Endothelial cell of umbilical vein (primary cell): ENCODE results near the gene SHCBP1L. TPM values are rescaled to one million over a fixed set of nuclear protein-coding genes. Genes with fewer than 3 reads are reported as not detected.

Experiments used
- BruUV-seq: library from RNA; stranded (reverse); fragments of 400-500 nt; replicated peaks from 2 replicates; lab custom pipeline; 2021; lab: Mats Ljungman, UMichigan
- CTCF ChIA-PET: fragments of 300-600, 350-600 bp; sonication (Branson Sonifier 250); formaldehyde crosslinking; loops from one replicate; lab custom pipeline; 2021; ENCODE audit warnings: antibody characterized with exemption, inconsistent platforms; lab: Charles Lee
- POLR2A ChIA-PET: fragments of 300-600, 350-600 bp; sonication (Branson Sonifier 250); formaldehyde crosslinking; loops from one replicate; lab custom pipeline; 2021; ENCODE audit warnings: antibody characterized with exemption, inconsistent platforms; lab: Charles Lee
- DNase-seq: peaks from one replicate; pipeline ENCODE4 v3.0.0-alpha.2; 2011; ENCODE audit warnings: low read depth, low spot score
- FAIRE-seq: peaks from 2 replicates; lab custom pipeline; 2011; peaks lifted over from hg19 to GRCh38; lab: Jason Lieb, UNC
- H2AFZ ChIP-seq: 2 replicates; pipeline ENCODE4 v1.6.0; 2012; ENCODE audit warnings: low read depth, low read length, control low read depth, inconsistent platforms
- H3K27ac ChIP-seq: 2 replicates; pipeline ENCODE4 v1.5.1; 2011; ENCODE audit warnings: low read depth, mild to moderate bottlenecking, control low read depth, low read length, moderate library complexity; ENCODE audit not compliant: insufficient read depth
- H3K27me3 ChIP-seq, 2 experiments: 2 replicates each; pipeline versions ENCODE4 v1.6.0 to v1.6.1; 2011; ENCODE audit warnings: low read length in 2 of 2, mixed read lengths in 1 of 2; ENCODE audit not compliant: control insufficient read depth in 2 of 2, insufficient read depth in 2 of 2
- H3K36me3 ChIP-seq, 2 experiments: 2 replicates in 1 of 2; 3 replicates in 1 of 2; pipeline ENCODE4 v1.5.1; 2011; ENCODE audit warnings: low read length in 2 of 2, mild to moderate bottlenecking in 1 of 2, moderate library complexity in 1 of 2; ENCODE audit not compliant: control insufficient read depth in 2 of 2, insufficient read depth in 2 of 2; ENCODE audit errors: extremely low read depth in 1 of 2
- H3K4me1 ChIP-seq: 3 replicates; pipeline ENCODE4 v1.5.1; 2011; ENCODE audit warnings: mild to moderate bottlenecking, low read length; ENCODE audit not compliant: control insufficient read depth, insufficient read depth; ENCODE audit errors: extremely low read depth
- H3K4me2 ChIP-seq: 2 replicates; pipeline ENCODE4 v1.6.1; 2011; ENCODE audit warnings: low read length, control low read depth, mixed read lengths; ENCODE audit not compliant: insufficient read depth
- H3K4me3 ChIP-seq, 3 experiments: fragments of 200-600 bp in 1 of 3; sonication (generic), shearing (Covaris generic) in 1 of 3; replicated peaks in 1 of 3; 2 replicates each; pipeline ENCODE4 v1.5.1; 2011 to 2016; ENCODE audit warnings: control low read depth in 3 of 3, low read length in 3 of 3, mild to moderate bottlenecking in 2 of 3, inconsistent platforms in 1 of 3, low read depth in 1 of 3, moderate library complexity in 1 of 3; ENCODE audit not compliant: insufficient read depth in 1 of 3
- H3K79me2 ChIP-seq: 2 replicates; pipeline ENCODE4 v1.6.0; 2012; ENCODE audit warnings: low read length, inconsistent platforms; ENCODE audit not compliant: control insufficient read depth, insufficient read depth
- H3K9ac ChIP-seq: replicated peaks from 2 replicates; pipeline ENCODE3; 2011; ENCODE audit warnings: low read length, control low read depth; ENCODE audit not compliant: insufficient read depth; ENCODE audit errors: extremely low read depth
- H3K9me1 ChIP-seq: replicated peaks from 3 replicates; pipeline ENCODE4 v1.6.0; 2011; ENCODE audit warnings: mild to moderate bottlenecking, low read length; ENCODE audit not compliant: control insufficient read depth, insufficient read depth; ENCODE audit errors: extremely low read depth
- H3K9me3 ChIP-seq: replicated peaks from 2 replicates; pipeline ENCODE4 v1.5.1; 2012; ENCODE audit warnings: low read length, inconsistent platforms; ENCODE audit not compliant: control insufficient read depth, insufficient read depth
- H4K20me1 ChIP-seq: replicated peaks from 2 replicates; pipeline ENCODE3; 2011; ENCODE audit warnings: mild to moderate bottlenecking, low read length; ENCODE audit not compliant: control insufficient read depth, insufficient read depth; ENCODE audit errors: extremely low read depth
- CTCF ChIP-seq, 2 donors: IDR thresholded peaks; 1 replicate in 1 of 2; 2 replicates in 1 of 2; pipeline ENCODE4 v1.5.1; 2011; ENCODE audit warnings: low read length in 2 of 2, mild to moderate bottlenecking in 2 of 2, moderate library complexity in 2 of 2, control low read depth in 1 of 2, inconsistent platforms in 1 of 2, low read depth in 1 of 2; ENCODE audit not compliant: insufficient read depth in 1 of 2; ENCODE audit errors: extremely low read depth in 1 of 2
- FOS ChIP-seq: IDR thresholded peaks from 2 replicates; pipeline ENCODE4 v1.6.1; 2011; ENCODE audit warnings: mild to moderate bottlenecking, low read length, moderate library complexity, borderline replicate concordance; ENCODE audit not compliant: insufficient read depth
- GATA2 ChIP-seq: IDR thresholded peaks from 2 replicates; pipeline ENCODE4 v1.7.0; 2011; ENCODE audit warnings: low read depth, mild to moderate bottlenecking, moderate library complexity, mixed read lengths, low read length; ENCODE audit not compliant: insufficient read length, insufficient read depth
- MYC ChIP-seq: IDR thresholded peaks from one replicate; pipeline ENCODE4 v1.6.1; 2011; ENCODE audit warnings: mild to moderate bottlenecking, low read depth, low read length
- POLR2AphosphoS5 ChIP-seq: IDR thresholded peaks from 2 replicates; pipeline ENCODE4 v1.6.1; 2012; ENCODE audit warnings: low read depth, mild to moderate bottlenecking, control low read depth, low read length, moderate library complexity; ENCODE audit not compliant: insufficient read depth
- dilution Hi-C: fragments of 300-500 bp; cut with MboI; formaldehyde crosslinking; loops from one replicate; pipeline ENCODE4 v1.15.0; 2019; ENCODE audit warnings: low sequenced_read_pairs; ENCODE audit not compliant: extremely low pct_ligation_motif_present
- intact Hi-C: fragments of 100-400 bp; cut with micrococcal nuclease; formaldehyde crosslinking; loops from one replicate; pipeline ENCODE4 v1.10.0; 2022
- polyA plus RNA-seq, 4 experiments: library from polyadenylated mRNA; depleted of rRNA in 3 of 4; stranded (reverse) in 3 of 4; unstranded in 1 of 4; fragments of >200 nt; gene quantifications; 2 replicates each; pipeline versions ENCODE4 v1.2.1 to v1.2.3, GENCODE V29; 2011 to 2012; ENCODE audit warnings: missing spikeins in 1 of 4
- total RNA-seq: library from RNA; stranded (reverse); gene quantifications from 2 replicates; pipeline ENCODE4 v1.2.3, GENCODE V29; 2021
- TF ChIP-seq, protein P1 (sequence below): IDR thresholded peaks from 2 replicates; pipeline ENCODE4 v1.6.1; 2011; ENCODE audit not compliant: insufficient read depth, insufficient read length

SHCBP1L gene
- total and polyA plus RNA-seq, 2 donors (not counting 3 experiments of a cell fraction or from before 2014, with no cell fraction given), result not detected

GRCh38 chr1:183000167-183000962 is 47.4 kb upstream of the SHCBP1L start:
- Histone ChIP-seq H3K9ac (no peak overlapping the region), H3K36me3 (no peaks in the 10 kb centered on the region), H3K79me2 (no peaks in the 10 kb centered on the region), H3K4me2 (no peak overlapping the region), H3K27me3 (no peaks in the 10 kb centered on the region), H3K27ac (no peak overlapping the region), H4K20me1 (no peaks in the 10 kb centered on the region), H3K4me3 (no peak overlapping the region), H2AFZ (no peak overlapping the region), H3K4me1 (peaks cover 12% of the 10 kb centered on the region), H3K9me3 (no peaks in the 10 kb centered on the region), H3K9me1 (no peaks in the 10 kb centered on the region)
- no peak for DNase-seq
- dilution Hi-C loops (no loop called here), intact Hi-C loops (no loop called here)
- no TSS peak for BruUV-seq
- TF ChIP-seq FOS (no peak), MYC (no peak), CTCF (IDR thresholded peaks at IDR 0.05; ENCODE audit: extremely low read depth in 1 of 2, insufficient read depth in 1 of 2, low read depth in 1 of 2, low read length in 2 of 2) (no peak), GATA2 (no peak), POLR2AphosphoS5 (no peak)
- TF ChIP-seq, protein P1, sequence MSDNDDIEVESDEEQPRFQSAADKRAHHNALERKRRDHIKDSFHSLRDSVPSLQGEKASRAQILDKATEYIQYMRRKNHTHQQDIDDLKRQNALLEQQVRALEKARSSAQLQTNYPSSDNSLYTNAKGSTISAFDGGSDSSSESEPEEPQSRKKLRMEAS, result no peak
- FAIRE-seq, result no peak
- POLR2A ChIA-PET, result no interaction called here
- CTCF ChIA-PET, result no interaction called here
